ENCODE results near the gene MAP4K4. TPM values are rescaled to one million over a fixed set of nuclear protein-coding genes. Genes with fewer than 3 reads are reported as not detected.

The MAP4K4 gene
- total and polyA plus RNA-seq, 2 of the 13 experiments (the other 11 are each of a cell fraction or from before 2014, with no cell fraction given) = 105 to 264 TPM

DNA sequence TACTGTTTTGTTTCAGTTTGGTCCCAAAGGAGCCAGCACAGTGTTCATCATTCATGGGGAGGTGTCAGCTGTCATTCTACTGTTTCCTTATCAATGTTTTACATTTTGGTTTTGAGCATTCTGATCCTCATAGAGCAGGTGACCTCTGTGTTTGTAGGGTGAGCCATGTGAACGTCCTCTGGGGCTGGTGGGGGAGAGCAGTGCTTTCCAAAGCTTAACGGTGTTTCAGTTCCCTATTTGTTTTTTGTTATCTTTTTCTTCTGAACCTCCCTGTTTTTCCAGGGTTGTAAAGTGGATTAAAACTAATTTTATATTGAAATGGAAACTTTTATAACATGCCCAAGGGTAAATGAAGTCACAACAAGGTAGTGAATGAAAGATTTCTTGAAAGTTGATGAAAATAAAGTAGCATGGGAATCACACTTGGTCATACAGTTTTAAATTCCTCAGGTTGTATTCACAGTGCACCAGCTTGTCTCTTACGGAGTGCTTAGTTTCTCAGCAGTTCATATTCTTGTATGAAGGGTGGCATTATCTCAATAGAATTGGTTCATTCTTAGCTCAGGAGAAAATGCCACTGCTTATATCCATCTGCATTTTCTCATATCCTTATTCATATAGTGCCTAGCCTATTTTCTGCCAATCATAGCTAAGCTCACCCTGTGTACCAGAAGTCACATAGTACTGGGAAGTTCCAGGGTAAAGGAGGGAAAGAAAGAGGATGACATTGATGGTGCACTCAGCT, 54.5 kb downstream of the MAP4K4 start (continued):
- TF ChIP-seq ZBTB20 (CRISPR knock-in tag; IDR thresholded peaks at IDR 0.05; ENCODE audit: borderline replicate concordance, low read depth) (0 out of 2 replicates have a peak, but pooled peaks have one; percentile 38), ISL2 (CRISPR knock-in tag; IDR thresholded peaks at IDR 0.05) (peak; percentile 83), MEIS2 (CRISPR knock-in tag; IDR thresholded peaks at IDR 0.05) (peak; percentile 57; the same call in 1 of the 2 replicates), TBX2 (CRISPR knock-in tag; IDR thresholded peaks at IDR 0.05; ENCODE audit: borderline replicate concordance) (peak; percentile 79), HES4 (CRISPR knock-in tag; IDR thresholded peaks at IDR 0.05; ENCODE audit: borderline replicate concordance) (no peak), NR2F6 (IDR thresholded peaks at IDR 0.05) (peak; percentile 74), NR2F6 (CRISPR knock-in tag; IDR thresholded peaks at IDR 0.05) (peak; percentile 82), NFKBIZ (CRISPR knock-in tag; IDR thresholded peaks at IDR 0.05) (no peak), TCF7 (IDR thresholded peaks at IDR 0.05; ENCODE audit: low read depth) (0 out of 2 replicates have a peak, but pooled peaks have one; percentile 28), ZNF296 (CRISPR knock-in tag; conservative IDR thresholded peaks at IDR 0.05) (no peak), GATAD1 (CRISPR knock-in tag; IDR thresholded peaks at IDR 0.05) (0 out of 2 replicates have a peak, but pooled peaks have one; percentile 6), ZSCAN29 (CRISPR knock-in tag; conservative IDR thresholded peaks at IDR 0.05) (peak; percentile 58; the same call in 1 of the 2 replicates), ZNF431 (CRISPR knock-in tag; IDR thresholded peaks at IDR 0.05; ENCODE audit: borderline replicate concordance, low read depth) (no peak)
- TF ChIP-seq, protein P1, sequence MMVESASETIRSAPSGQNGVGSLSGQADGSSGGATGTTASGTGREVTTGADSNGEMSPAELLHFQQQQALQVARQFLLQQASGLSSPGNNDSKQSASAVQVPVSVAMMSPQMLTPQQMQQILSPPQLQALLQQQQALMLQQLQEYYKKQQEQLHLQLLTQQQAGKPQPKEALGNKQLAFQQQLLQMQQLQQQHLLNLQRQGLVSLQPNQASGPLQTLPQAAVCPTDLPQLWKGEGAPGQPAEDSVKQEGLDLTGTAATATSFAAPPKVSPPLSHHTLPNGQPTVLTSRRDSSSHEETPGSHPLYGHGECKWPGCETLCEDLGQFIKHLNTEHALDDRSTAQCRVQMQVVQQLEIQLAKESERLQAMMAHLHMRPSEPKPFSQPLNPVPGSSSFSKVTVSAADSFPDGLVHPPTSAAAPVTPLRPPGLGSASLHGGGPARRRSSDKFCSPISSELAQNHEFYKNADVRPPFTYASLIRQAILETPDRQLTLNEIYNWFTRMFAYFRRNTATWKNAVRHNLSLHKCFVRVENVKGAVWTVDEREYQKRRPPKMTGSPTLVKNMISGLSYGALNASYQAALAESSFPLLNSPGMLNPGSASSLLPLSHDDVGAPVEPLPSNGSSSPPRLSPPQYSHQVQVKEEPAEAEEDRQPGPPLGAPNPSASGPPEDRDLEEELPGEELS (CRISPR knock-in tag; IDR thresholded peaks at IDR 0.05) = peak; percentile 74; the same call in 1 of the 2 replicates
- TF ChIP-seq, protein P2, sequence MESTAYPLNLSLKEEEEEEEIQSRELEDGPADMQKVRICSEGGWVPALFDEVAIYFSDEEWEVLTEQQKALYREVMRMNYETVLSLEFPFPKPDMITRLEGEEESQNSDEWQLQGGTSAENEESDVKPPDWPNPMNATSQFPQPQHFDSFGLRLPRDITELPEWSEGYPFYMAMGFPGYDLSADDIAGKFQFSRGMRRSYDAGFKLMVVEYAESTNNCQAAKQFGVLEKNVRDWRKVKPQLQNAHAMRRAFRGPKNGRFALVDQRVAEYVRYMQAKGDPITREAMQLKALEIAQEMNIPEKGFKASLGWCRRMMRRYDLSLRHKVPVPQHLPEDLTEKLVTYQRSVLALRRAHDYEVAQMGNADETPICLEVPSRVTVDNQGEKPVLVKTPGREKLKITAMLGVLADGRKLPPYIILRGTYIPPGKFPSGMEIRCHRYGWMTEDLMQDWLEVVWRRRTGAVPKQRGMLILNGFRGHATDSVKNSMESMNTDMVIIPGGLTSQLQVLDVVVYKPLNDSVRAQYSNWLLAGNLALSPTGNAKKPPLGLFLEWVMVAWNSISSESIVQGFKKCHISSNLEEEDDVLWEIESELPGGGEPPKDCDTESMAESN (CRISPR knock-in tag; conservative IDR thresholded peaks at IDR 0.05) = no peak
- TF ChIP-seq, protein P3, sequence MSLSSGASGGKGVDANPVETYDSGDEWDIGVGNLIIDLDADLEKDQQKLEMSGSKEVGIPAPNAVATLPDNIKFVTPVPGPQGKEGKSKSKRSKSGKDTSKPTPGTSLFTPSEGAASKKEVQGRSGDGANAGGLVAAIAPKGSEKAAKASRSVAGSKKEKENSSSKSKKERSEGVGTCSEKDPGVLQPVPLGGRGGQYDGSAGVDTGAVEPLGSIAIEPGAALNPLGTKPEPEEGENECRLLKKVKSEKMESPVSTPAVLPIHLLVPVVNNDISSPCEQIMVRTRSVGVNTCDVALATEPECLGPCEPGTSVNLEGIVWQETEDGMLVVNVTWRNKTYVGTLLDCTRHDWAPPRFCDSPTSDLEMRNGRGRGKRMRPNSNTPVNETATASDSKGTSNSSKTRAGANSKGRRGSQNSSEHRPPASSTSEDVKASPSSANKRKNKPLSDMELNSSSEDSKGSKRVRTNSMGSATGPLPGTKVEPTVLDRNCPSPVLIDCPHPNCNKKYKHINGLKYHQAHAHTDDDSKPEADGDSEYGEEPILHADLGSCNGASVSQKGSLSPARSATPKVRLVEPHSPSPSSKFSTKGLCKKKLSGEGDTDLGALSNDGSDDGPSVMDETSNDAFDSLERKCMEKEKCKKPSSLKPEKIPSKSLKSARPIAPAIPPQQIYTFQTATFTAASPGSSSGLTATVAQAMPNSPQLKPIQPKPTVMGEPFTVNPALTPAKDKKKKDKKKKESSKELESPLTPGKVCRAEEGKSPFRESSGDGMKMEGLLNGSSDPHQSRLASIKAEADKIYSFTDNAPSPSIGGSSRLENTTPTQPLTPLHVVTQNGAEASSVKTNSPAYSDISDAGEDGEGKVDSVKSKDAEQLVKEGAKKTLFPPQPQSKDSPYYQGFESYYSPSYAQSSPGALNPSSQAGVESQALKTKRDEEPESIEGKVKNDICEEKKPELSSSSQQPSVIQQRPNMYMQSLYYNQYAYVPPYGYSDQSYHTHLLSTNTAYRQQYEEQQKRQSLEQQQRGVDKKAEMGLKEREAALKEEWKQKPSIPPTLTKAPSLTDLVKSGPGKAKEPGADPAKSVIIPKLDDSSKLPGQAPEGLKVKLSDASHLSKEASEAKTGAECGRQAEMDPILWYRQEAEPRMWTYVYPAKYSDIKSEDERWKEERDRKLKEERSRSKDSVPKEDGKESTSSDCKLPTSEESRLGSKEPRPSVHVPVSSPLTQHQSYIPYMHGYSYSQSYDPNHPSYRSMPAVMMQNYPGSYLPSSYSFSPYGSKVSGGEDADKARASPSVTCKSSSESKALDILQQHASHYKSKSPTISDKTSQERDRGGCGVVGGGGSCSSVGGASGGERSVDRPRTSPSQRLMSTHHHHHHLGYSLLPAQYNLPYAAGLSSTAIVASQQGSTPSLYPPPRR (CRISPR knock-in tag; IDR thresholded peaks at IDR 0.05; ENCODE audit: borderline replicate concordance) = peak; percentile 60
- TF ChIP-seq, protein P4, sequence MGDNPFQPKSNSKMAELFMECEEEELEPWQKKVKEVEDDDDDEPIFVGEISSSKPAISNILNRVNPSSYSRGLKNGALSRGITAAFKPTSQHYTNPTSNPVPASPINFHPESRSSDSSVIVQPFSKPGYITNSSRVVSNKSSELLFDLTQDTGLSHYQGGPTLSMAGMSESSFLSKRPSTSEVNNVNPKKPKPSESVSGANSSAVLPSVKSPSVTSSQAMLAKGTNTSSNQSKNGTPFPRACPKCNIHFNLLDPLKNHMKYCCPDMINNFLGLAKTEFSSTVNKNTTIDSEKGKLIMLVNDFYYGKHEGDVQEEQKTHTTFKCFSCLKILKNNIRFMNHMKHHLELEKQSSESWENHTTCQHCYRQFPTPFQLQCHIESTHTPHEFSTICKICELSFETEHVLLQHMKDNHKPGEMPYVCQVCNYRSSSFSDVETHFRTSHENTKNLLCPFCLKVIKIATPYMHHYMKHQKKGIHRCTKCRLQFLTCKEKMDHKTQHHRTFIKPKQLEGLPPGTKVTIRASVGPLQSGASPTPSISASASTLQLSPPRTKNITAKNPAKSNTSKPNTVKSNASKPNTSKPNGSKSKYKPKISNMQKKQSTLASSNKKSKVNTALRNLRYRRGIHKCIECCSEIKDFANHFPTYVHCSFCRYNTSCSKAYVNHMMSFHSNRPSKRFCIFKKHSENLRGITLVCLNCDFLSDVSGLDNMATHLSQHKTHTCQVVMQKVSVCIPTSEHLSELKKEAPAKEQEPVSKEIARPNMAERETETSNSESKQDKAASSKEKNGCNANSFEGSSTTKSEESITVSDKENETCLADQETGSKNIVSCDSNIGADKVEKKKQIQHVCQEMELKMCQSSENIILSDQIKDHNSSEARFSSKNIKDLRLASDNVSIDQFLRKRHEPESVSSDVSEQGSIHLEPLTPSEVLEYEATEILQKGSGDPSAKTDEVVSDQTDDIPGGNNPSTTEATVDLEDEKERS (CRISPR knock-in tag; IDR thresholded peaks at IDR 0.05) = peak; percentile 29; the same call in 1 of the 2 replicates
